A673 (cell line): ENCODE data around the gene PRPF6. TPM values are rescaled to one million over a fixed set of nuclear protein-coding genes. Genes with fewer than 3 reads are reported as not detected.

ENCODE experiments used
- BruUV-seq: library from RNA; stranded (reverse); fragments of 400-500 nt; replicated peaks from 2 replicates; lab custom pipeline; 2021; lab: Mats Ljungman, UMichigan
- CTCF ChIA-PET: fragments of 300-600 bp; sonication (Branson Sonifier 250); formaldehyde crosslinking; loops from one replicate; lab custom pipeline; 2022; ENCODE audit warnings: antibody characterized with exemption; lab: Charles Lee
- POLR2A ChIA-PET: fragments of 300-600 bp; sonication (Branson Sonifier 250); formaldehyde crosslinking; loops from one replicate; lab custom pipeline; 2022; ENCODE audit warnings: antibody characterized with exemption; ENCODE audit not compliant: low non-redundant PET; lab: Charles Lee
- DNase-seq: peaks from one replicate; pipeline ENCODE4 v3.0.0-alpha.2; 2015; ENCODE audit warnings: low spot score
- H3K27ac ChIP-seq: fragments of 200-600 bp; sonication (generic); 2 replicates; pipeline ENCODE4 v1.5.1; 2016; ENCODE audit warnings: mixed run types, low read depth, mild to moderate bottlenecking, mixed read lengths, antibody characterized with exemption, low read length; ENCODE audit not compliant: poor library complexity, severe bottlenecking
- H3K27me3 ChIP-seq: fragments of 200-600 bp; sonication (generic); replicated peaks from 2 replicates; pipeline ENCODE4 v1.6.1; 2017; ENCODE audit warnings: mixed run types, low read depth, mild to moderate bottlenecking, mixed read lengths, antibody characterized with exemption, low read length; ENCODE audit not compliant: insufficient read depth, poor library complexity
- H3K36me3 ChIP-seq: fragments of 200-600 bp; sonication (generic); 2 replicates; pipeline ENCODE4 v1.6.1; 2016; ENCODE audit warnings: mixed run types, mild to moderate bottlenecking, mixed read lengths, antibody characterized with exemption, low read length; ENCODE audit not compliant: insufficient read depth, poor library complexity, severe bottlenecking
- H3K4me1 ChIP-seq: fragments of 200-600 bp; sonication (generic); 2 replicates; pipeline ENCODE4 v1.6.1; 2017; ENCODE audit warnings: mixed run types, mild to moderate bottlenecking, mixed read lengths, antibody characterized with exemption, low read length; ENCODE audit not compliant: insufficient read depth, poor library complexity, severe bottlenecking
- H3K4me3 ChIP-seq: fragments of 200-600 bp; sonication (generic); 2 replicates; pipeline ENCODE4 v1.5.1; 2016; ENCODE audit warnings: low read depth, mixed run types, mild to moderate bottlenecking, mixed read lengths, low read length; ENCODE audit not compliant: poor library complexity, severe bottlenecking
- H3K9me3 ChIP-seq: fragments of 200-600 bp; sonication (generic); 2 replicates; pipeline ENCODE4 v1.6.1; 2016; ENCODE audit warnings: mixed run types, low read depth, mild to moderate bottlenecking, mixed read lengths, antibody characterized with exemption, low read length; ENCODE audit not compliant: poor library complexity, severe bottlenecking
- EZH2 ChIP-seq: fragments of 200-600 bp; sonication (generic); IDR thresholded peaks from 2 replicates; pipeline ENCODE4 v1.6.1; 2017; ENCODE audit warnings: borderline replicate concordance, low read depth, mild to moderate bottlenecking, mixed read lengths, antibody characterized with exemption, low read length; ENCODE audit not compliant: poor library complexity, severe bottlenecking
- intact Hi-C: fragments of 100-400 bp; cut with micrococcal nuclease; formaldehyde crosslinking; loops from one replicate; pipeline ENCODE4 v1.10.0; 2022; ENCODE audit not compliant: unreplicated experiment
- total RNA-seq: library from RNA; stranded (reverse); gene quantifications from 2 replicates; pipeline ENCODE4 v1.2.3, GENCODE V29; 2021
- TF ChIP-seq, protein P1 (sequence below): fragments of 300-800, 200-600 bp; sonication (generic); conservative IDR thresholded peaks from 2 replicates; pipeline ENCODE4 v1.5.1; 2017; ENCODE audit warnings: low read depth, mild to moderate bottlenecking, antibody characterized with exemption, low read length, moderate library complexity, mixed read lengths

Gene PRPF6
- total RNA-seq, 1 experiment from 2014 or later, result 86.3 TPM

- Histone ChIP-seq H3K4me3 (no peak overlapping the region), H3K27me3 (no peaks in the 10 kb centered on the region), H3K9me3 (peaks cover 11% of the 10 kb centered on the region), H3K27ac (no peak overlapping the region), H3K36me3 (peaks cover 48% of the 10 kb centered on the region), H3K4me1 (peaks cover 5% of the 10 kb centered on the region)
- DNase-seq, result no peak
- CTCF ChIA-PET, result no interaction called here
- TF ChIP-seq EZH2, result no peak
- TF ChIP-seq, protein P1, sequence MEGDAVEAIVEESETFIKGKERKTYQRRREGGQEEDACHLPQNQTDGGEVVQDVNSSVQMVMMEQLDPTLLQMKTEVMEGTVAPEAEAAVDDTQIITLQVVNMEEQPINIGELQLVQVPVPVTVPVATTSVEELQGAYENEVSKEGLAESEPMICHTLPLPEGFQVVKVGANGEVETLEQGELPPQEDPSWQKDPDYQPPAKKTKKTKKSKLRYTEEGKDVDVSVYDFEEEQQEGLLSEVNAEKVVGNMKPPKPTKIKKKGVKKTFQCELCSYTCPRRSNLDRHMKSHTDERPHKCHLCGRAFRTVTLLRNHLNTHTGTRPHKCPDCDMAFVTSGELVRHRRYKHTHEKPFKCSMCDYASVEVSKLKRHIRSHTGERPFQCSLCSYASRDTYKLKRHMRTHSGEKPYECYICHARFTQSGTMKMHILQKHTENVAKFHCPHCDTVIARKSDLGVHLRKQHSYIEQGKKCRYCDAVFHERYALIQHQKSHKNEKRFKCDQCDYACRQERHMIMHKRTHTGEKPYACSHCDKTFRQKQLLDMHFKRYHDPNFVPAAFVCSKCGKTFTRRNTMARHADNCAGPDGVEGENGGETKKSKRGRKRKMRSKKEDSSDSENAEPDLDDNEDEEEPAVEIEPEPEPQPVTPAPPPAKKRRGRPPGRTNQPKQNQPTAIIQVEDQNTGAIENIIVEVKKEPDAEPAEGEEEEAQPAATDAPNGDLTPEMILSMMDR, result no peak
- intact Hi-C loops, result no loop called here
- BruUV-seq, result no TSS peak
- POLR2A ChIA-PET, result no interaction called here
Measured at GRCh38 chr20:63962426-63963347, 18.2 kb upstream of the PRPF6 start.

- peaks cover 54% of the 10 kb centered on the region for H3K36me3 ChIP-seq
- no peaks in the 10 kb centered on the region for H3K27me3 ChIP-seq
- TF ChIP-seq, protein P1, result no peak
- TF ChIP-seq EZH2, result no peak
- ChIA-PET CTCF (no interaction called here), POLR2A (no interaction called here)
- H3K4me1 ChIP-seq, result no peaks in the 10 kb centered on the region
- intact Hi-C loops, result no loop called here
- peaks cover 11% of the 10 kb centered on the region for H3K9me3 ChIP-seq
- DNase-seq, result no peak
- no TSS peak for BruUV-seq
- H3K27ac ChIP-seq, result no peak overlapping the region
- no peak overlapping the region for H3K4me3 ChIP-seq
Measured at GRCh38 chr20:63963348-63963741, 17.6 kb upstream of the PRPF6 start.

GRCh38 chr20:63963784-63964301, 17.1 kb upstream of the PRPF6 start:
- Histone ChIP-seq H3K4me1 (no peaks in the 10 kb centered on the region), H3K27ac (no peak overlapping the region), H3K4me3 (no peak overlapping the region), H3K9me3 (peaks cover 11% of the 10 kb centered on the region), H3K27me3 (no peaks in the 10 kb centered on the region), H3K36me3 (peaks cover 54% of the 10 kb centered on the region)
- intact Hi-C loops, result no loop called here
- no peak for TF ChIP-seq EZH2
- TF ChIP-seq, protein P1, result no peak
- POLR2A ChIA-PET, result interaction anchor here (0.6 kb wide), 1 partner anchor 80 kb away, joined by 17 read pairs; no protein-coding TSS in a partner anchor
- no TSS peak for BruUV-seq
- DNase-seq, result no peak
- CTCF ChIA-PET, result no interaction called here
